Activated CD8-positive, alpha-beta memory T cell treated with anti-CD3 and anti-CD28 coated beads for 4 hours (primary cell): ENCODE results near the gene OCEL1.

Source experiments
- DNase-seq, 2 donors: peaks; one replicate each; pipeline ENCODE4 v3.0.0-alpha.2; 2020; ENCODE audit warnings: low read depth in 2 of 2

Gene OCEL1

DNA sequence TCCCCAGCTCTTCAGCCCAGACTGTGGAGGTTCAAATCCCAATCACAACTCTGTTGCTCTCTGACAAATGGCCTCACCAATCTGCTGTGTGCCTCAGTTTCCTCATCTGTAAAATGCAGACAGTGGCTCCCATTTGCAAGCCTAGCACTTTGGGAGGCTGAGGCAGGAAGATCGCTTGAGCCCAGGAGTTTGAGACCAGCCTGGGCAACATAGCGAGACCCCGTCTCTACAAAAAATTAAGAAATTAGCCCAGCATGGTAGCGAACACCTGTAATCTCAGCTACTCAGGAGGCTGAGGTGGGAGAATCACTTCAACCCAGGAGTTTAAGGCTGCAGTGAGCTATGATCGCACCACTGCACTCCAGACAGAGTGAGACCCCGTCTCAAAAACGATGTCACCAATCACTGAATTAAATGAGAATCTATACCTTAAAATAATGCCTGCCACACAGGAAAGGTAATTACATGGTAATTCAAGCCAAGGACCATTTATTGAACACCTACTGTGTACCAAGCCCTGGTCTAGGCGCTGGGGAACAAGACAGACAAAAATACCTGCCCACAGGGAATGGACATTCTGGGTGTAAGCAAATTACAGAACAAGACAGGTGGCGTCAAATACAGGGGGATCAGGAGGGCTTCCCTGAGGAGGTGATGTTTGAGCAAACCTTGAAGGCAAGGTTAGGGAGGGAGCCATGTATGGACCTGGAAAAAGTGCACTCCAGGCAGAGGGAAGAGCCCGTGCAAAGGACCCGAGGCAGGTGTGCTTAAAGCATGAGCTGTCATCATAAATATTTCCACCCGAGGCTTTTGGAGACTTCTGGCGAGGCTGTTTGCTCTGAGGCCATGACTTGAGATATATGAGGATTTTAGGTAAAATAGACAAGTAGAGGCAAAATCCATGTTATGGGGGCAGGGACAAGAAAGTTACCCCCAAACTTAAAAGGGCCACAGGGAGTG, 12.0 kb downstream of the OCEL1 start:
- DNase-seq = no peak

DNA sequence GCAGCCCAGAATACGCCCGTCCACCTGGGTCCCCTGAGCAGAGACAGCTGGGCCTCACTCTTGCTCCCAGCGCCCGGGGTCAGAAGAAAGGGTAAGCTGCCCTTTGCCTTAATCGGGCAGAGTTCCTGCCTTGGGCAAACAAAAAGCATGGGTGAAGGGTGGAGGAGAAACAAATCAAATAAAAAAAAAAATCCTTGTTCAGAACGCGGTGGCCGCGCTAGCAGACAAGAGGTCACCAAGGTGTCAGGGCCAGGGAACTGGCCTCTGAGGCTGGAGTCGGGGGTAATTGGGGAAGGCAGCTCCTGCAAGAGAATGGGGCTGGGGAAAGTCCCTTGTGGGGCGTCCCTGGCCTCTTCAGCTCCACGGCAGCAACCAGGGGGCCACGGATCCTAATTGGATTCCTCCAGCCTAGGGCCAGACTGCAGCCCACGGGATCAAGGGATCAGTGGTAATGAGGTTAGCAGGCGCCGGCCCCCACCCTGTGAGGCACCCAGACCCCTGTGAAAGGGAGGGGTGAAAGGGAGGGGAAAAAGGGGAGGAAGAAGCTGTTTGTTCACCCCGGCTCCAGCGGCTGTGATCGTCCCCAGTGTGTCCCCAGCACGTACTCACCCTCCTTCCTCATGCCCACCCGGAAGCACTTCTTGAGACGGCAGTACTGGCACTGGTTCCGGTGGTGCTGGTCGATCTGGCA, 14.2 kb downstream of the OCEL1 start:
- DNase-seq = no peak

DNA sequence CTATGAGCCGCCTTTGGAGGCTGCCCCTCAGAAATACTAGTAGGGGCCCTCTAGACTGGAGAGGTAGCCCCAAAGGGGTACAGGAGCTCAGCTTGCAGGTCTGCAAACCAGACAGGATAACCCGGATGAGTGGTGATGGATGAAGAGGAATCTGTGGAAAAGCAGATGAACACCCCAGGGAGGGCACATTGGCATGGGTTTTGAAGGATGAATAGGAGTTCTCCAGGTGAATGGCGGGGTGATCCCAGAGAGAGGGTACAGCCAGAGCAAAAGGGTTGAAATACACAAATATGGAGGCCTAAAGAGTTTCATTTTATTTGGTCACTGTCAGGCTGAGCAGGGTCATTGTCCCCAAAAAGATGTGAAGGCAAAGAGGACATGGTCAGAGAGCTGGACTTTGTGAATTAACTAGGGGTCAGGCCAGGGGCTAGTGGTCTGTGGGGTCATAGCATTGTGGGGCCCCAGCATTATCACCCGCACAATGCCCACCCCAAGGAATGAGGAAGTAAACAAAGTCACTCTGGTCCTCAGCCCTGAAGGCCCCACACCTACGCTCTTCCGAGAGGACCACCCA, 14.9 kb downstream of the OCEL1 start:
- no peak for DNase-seq

DNA sequence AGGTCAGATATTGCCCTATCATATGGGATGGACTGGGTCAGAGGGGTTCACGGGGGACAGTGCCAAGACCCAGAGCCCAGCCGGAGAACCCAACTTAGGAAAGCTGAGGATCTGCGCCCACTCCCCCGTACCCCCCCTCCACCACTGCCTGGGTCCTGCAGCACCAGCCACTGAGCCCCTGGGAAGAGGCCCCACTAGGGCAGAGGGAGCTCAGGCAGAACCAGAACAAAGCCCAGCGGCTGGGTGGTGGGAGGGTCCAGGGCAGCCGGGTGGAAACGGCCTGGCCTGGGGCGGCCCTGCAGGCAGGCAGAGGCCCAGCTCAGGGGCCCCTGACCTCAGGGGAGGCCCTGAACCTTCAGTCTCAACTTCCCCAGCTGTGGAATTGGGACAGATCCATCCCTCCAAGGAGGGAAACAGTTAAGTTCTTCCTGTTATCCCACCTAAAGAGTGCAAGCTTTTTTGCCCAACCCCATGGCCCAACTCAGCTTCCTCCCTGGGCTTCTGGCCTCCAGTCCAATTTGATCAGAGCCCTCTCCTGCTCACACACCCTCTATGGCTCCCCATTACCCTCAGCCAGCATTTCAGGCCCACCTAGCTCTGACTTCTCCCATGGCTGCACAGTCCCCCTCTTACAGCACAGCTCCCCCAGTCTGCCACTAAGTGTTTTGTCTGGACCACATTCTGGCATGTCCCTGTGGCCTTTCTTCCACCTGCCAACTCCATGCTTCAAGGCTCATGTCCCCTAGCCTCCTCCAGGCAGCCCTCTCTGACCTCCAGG, 16.6 kb downstream of the OCEL1 start:
- DNase-seq = no peak

DNA sequence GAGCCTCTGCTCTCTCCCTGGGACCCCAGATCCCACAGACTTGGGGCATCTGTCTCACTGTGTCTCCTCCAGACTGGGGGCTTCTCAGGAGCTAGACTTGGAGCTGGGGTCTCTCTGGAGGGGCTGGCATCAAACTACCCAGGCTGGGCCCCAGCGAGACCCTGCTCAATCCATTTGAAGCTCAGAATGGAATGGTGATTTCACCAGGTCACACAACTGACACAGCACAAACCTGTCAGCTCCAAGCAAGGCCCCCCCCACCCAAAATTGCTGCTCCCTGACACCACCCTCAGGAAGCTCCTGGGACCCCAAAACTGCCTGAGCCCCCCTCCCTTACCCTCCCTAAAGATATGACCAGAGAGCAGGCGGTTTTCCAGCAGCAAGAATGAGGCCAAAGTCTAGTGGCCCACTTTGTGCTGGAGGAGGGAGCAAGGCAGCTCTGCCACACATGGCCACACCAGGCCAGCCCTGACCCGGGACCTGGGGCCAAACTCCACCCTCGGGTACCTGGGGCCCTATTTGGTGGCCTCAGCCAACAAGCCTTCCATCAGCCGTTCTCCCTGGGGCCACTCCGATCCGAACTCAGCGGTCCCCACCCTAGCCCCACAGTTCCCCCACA, 17.3 kb downstream of the OCEL1 start:
- DNase-seq = no peak

DNA sequence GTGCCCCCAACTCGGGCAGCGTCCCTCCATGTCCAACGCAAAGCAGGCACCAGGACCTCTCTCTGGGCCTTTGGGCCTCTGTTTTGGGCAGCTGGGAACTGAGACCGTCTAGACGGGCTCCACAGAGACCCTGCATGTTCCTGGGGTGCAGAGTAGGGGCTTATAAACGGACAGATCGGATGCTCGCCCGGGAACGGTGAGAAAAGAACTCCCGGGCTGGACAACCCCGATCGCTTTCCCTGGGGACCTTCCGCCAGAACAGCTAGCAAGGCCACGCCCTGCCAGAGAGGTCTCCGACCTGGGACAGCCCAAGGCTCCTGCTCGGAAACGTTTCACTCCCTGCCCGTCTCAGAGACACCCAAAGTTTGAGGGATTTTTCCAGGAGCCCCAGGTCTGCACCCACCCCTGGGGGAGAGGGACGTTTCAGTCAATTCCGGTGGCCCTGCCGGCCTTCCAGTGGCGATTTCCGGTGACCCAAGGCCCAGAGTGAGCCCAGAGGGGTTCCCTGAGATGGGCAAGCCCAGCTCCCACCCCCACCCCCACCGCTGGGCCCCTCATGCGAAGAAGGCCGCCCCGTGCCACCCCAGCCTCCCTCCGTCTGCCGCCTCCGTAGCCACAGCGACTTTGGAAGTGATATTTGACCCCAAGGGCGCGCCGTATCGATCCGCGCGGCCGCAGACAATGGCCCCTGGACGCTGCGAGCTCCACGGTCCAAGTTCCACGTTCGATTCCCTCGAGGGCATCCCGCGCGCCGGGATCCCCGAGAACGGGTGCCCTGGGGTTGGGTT, 18.0 kb downstream of the OCEL1 start:
- no peak for DNase-seq

DNA sequence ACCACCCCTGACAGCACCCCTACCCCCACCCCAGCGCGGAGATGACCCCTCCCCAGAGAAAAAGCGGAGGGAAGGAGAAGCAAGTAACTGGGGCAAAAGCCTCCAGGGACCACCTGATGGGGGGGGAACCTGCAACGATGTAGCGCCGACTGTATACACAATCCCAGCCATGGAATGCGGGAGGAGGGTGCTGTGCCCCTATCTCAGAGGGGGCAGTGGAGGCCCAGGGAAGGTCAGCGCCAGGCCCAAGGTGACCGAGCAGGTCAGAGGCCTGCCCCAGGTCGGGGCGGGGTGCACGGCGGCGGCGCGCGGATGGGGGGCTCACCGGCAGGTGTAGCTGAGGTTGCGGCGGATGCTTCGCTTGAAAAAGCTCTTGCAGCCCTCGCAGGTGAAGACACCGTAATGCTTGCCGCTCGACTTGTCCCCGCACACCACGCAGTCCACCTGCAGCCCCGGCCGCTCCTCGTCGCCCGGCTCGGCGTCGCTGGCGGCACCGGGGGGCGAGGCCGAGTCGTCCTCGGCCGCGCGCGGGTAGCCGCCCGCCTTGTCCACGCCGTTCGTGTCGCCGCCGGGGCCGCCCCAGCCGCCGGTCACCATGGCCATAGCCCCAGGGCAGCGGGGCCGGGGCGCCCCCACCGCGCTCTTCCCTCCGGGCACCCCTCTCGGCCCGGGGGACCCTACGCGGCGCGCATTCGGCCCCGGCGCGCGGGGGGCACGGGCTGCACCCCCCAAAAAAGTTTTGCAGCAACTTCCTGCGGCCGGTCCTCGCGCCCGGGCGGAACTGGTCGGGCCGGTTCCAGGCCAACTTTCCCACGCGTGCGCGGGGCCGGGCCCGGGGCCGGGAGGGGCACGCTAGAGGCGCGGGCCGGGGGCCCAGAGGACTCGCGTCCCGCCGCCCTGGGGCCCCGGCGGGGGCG, 18.9 kb downstream of the OCEL1 start:
- no peak for DNase-seq

DNA sequence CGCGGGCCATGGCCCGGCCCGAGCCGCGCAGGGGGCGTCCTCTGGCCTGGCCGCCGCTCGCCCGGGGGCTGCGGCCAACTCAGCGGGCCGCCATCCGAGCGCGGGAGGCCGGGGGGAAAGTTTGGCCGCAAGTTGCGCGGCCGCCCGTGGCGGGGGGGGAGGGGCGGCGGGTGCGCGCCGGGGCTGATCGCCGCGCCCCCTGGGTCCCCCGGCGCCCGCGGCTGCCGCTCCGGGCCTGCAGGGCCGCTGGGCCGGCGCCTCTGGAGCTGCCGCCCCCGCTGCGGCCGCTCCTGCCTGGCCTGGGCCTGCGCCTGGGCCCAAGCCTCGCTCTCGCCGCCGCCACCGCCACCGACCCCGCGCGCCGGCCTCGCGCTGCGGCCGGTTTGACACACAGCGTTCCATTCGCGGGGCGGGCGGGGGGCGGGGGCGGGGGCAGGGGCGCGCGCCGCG, 19.5 kb downstream of the OCEL1 start, which contains the start of gene NR2F6:
NR2F6 (minus strand) TSS at position 385 of the 450 bp plus-strand sequence. CDS start 699 bp downstream, outside the sequence.
- DNase-seq = no peak

DNA sequence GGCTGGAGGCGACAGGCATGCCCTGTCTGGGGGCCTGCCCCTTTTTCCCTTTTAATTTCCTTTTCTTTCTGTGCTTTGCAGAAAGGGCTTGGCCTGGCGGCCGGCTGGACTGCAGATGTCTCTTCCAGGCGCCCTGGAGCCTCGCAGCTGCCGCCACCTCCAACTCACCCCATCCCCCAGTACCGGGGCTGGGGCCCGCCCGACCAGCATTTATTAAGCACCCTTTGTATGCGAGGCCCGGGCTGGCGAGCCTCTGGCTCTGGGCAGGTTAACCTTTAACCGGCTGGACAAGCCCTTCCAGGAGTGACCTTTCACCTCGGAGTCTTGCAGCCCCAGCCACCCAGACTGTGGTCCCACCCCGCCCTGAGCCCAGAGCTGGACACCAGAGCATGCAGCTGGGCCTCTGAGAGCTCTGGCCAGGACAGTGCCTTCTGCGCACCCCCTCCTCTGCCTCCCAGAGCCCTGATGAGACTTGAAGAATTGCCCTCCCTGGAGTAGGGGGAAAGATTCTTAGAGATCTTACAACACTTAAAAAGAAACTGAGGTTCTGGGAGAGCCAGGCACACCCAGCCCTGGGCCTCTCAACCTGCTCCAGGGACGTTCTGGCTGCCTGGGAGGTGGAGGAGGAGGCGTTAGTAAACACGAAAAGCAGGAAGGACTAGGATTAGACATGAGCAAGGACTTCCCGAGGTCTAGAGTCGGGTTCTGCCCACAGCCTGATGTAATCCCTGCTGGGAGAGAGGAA, 20.8 kb downstream of the OCEL1 start:
- no peak for DNase-seq

DNA sequence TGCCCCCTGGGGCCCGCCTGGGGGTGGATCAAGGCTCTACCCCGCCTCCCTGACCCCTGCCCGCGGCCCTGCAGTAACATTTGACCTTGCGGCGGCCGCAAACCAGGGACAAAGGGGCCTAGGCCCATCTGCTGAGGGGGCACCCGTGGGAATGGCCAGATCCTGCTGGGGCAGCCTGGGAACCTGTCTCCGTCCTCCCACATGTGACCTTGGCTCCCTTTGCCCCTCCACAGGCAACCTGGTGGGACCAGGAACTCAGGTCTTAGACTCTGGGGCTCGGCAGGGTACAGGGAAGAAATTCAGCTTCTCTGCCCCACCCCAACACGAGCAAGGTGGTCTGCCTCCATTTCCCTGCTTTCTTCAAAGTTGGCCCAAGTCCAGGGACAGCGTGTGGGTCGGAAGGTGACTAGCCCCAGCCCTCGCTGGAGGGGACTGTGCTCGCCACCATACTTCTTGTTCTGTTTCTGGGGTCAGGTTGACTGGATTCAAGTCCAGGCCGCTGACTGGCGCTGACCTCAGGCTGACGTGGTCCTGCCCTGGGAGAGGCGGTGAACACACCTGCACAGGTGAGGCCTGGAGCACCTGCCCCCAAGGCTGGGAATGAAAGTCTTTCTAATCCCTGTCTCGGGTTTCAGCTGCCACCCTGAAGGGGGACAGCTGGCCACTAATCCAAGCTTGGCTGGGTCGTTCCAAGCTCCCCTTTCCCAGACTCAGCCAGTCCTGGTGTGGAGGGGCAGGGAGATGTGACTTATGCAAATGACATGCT, 22.2 kb downstream of the OCEL1 start:
- no peak for DNase-seq

DNA sequence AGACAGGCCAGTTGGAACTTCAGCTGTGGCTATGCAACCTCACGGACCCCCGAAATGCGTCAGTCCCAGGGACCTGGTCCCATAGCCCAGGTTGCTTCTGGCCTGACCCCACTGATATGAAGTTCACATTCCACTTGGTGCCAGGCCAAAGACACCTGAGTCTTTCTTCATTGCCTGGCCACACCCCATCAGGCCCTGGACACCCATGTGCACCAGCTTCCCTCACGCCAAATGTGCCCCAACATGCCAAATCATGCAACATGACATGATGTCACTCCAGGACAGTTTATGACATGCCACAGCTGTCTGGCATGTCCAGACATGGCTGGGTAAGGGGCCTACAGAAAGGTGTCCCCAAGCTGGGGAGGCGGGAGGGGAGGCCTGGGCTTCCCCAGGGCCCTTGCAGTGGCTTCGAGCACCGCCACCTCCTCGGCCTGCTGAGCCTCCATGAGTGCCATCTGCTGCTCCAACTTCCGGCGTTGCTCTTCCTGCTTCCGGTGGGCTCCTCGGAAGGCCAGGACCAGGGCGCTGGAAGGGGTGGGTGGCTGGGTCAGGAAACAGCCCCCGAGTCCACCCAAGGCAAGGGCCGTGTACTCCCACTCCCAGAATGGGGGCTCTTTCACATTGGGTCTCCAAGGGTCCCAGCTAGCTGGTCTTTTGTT, 24.0 kb downstream of the OCEL1 start:
- no peak for DNase-seq

DNA sequence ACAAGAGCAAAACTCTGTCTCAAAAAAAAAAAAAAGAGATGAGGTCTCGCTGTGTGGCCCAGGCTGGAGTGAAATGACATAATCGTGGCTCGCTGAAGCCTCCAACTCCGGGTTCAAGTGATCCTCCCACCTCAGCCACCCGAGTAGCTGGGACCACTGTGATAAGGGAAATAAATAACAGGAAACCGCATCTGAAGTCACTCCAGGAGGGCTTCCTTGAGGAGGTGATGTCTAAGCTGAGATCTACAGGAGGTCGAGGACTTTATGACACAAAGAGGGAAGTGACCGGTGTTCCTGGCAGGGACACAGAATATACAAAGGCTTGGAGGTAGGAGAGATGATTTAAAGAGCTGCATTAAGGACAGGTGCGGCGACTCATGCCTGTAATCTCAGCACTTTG, 28.6 kb downstream of the OCEL1 start:
- no peak for DNase-seq

DNA sequence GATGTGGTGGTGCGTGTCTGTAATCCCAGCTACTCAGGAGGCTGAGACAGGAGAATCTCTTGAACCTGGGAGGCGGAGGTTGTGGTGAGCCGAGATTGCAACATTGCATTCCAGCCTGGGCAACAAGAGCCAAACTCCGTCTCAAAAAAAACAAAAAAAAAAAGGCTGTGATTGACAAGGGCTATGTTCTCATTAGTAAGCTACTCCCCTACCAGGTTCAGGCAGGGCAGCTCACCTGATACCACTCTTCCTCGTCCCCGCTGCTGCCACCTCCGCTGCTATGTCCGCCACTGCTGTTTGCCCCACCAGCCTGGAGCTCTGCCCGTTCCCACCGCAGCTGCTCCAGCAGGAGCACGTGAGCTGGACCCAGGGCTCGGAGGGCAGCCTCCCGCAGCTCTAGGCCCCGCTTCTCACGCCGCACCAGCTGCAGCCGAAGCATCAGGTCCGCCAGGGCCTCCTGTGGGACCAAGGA, 29.2 kb downstream of the OCEL1 start:
- no peak for DNase-seq

DNA sequence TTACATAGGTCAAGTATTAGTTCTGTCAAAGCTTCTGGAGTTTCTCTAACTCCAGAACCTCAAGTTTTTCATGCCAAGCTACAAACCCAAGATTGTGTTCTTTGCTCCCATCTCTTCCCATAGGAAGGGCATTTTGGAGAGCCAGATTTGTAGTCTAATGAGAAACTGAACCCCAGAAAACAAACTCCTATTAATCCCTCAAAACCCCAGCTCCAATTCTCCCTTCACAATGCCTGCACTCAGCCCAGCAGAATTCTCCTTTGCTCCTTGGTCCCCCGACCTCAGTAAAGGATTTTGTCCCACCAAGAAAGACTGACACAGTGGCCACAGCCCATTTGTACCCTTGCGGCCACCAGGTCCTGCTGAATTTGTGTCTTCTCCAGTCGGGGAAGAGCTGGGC, 30.1 kb downstream of the OCEL1 start:
- DNase-seq = no peak

DNA sequence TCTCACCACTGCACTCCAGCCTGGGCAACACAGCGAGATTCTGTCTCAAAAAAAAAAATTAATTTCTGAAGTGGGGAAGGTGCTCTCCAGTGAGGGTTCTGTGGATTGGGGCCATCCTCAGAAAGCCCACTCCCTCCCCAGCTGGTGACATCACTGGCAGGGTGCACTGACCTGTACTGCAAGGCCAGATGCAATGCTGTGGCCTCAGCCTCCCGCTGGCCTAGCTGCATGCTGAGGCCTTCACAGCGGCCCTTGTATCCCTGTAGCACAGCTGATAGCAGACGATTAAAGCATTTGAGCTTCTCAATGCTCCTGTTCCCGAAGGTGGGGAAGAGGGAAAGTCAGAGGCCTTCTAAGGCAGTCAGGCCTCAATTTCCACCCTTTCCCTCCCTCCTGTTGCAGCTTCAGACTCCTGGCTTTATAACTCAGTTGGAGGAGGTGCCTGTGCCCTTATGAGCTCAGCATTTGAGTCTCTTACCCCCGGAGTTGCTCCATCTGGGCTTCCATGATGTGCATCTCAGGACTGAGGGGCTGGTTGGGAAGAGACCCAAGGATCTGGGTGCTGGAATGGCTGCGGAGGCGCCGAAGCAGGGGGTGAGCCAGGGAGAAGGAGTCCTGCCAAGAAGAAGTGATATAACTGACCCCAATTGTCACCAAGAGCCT, 33.2 kb downstream of the OCEL1 start:
- no peak for DNase-seq

DNA sequence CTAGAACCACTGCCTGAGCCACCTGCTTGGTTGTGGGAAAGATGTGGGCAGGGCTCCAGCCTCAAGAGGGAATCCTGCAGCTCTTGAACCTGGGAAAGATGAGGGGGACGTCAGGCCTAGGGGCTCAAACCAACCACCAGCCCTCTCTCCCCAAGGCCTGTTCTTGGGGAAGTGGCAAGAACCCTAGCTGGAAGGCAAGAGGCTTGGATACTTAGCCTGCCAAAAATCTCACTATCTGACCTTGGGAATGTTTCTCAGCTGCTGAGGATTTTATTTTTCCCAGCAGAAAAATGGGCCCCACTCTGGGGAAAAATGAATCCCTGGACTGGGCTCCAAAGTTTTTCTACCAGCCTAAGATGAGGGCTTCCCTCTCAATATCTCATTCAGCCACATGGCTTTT, 33.9 kb downstream of the OCEL1 start:
- no peak for DNase-seq
